Ramos (cell line): ENCODE measurements around the gene DUSP5.
"Not testable (repeated sequence)": the region's sequence is repeated elsewhere in the genome, so short reads cannot be mapped to it uniquely, and the experiment has no call there.

Experiments used
- in situ Hi-C: fragments of 300-500 bp; cut with MboI; formaldehyde crosslinking; loops from one replicate; pipeline ENCODE4 v1.14.3; 2022; ENCODE audit warnings: low sequenced_read_pairs; ENCODE audit not compliant: unreplicated experiment

Gene DUSP5

GRCh38 chr10:110512461-110513187 lies 14.9 kb downstream of the DUSP5 start:
- in situ Hi-C loops, result no loop called here

- in situ Hi-C loops, result no loop called here
These were observed 16.2 kb downstream of the DUSP5 start for GRCh38 chr10:110513949-110514348.

- in situ Hi-C loops, result no loop called here
These were observed 17.1 kb downstream of the DUSP5 start for GRCh38 chr10:110514848-110515247.

GRCh38 chr10:110516815-110517492 lies 19.2 kb downstream of the DUSP5 start:
- in situ Hi-C loops, result no loop called here

GRCh38 chr10:110522365-110522988 lies 24.8 kb downstream of the DUSP5 start:
- in situ Hi-C loops, result no loop called here

GRCh38 chr10:110523736-110524135 lies 26.0 kb downstream of the DUSP5 start:
- in situ Hi-C loops, result no loop called here

- in situ Hi-C loops, result no loop called here
These were observed 26.6 kb downstream of the DUSP5 start for GRCh38 chr10:110524179-110524858.

- in situ Hi-C loops, result no loop called here
These were observed 27.1 kb downstream of the DUSP5 start for GRCh38 chr10:110524859-110525232.

GRCh38 chr10:110525349-110526260 lies 27.9 kb downstream of the DUSP5 start:
- in situ Hi-C loops, result no loop called here

- in situ Hi-C loops, result no loop called here
These were observed 30.0 kb downstream of the DUSP5 start for GRCh38 chr10:110527731-110528171.

- in situ Hi-C loops, result no loop called here
These were observed 30.7 kb downstream of the DUSP5 start for GRCh38 chr10:110528224-110528996.

GRCh38 chr10:110528997-110529524 lies 31.4 kb downstream of the DUSP5 start:
- in situ Hi-C loops, result not testable (repeated sequence)

- in situ Hi-C loops, result no loop called here
These were observed 31.9 kb downstream of the DUSP5 start for GRCh38 chr10:110529596-110530011.

- in situ Hi-C loops, result no loop called here
These were observed 32.6 kb downstream of the DUSP5 start for GRCh38 chr10:110530131-110530831.

GRCh38 chr10:110531687-110532086 lies 34.0 kb downstream of the DUSP5 start:
- in situ Hi-C loops, result no loop called here

GRCh38 chr10:110532628-110533027 lies 34.9 kb downstream of the DUSP5 start:
- in situ Hi-C loops, result not testable (repeated sequence)

GRCh38 chr10:110533149-110533548 lies 35.4 kb downstream of the DUSP5 start:
- in situ Hi-C loops, result no loop called here

- in situ Hi-C loops, result no loop called here
These were observed 36.9 kb downstream of the DUSP5 start for GRCh38 chr10:110534571-110534970.
